Fibroblast of skin of scalp (primary cell): ENCODE results near the gene ITPA. TPM values are rescaled to one million over a fixed set of nuclear protein-coding genes. Genes with fewer than 3 reads are reported as not detected.

Experiments used
- DNase-seq: peaks from one replicate; pipeline ENCODE4 v3.0.0-alpha.2; 2013
- polyA plus RNA-seq, 2 experiments: library from polyadenylated mRNA; unstranded; fragments of 120-200 nt; gene quantifications; one replicate each; pipeline ENCODE4 v1.2.1, GENCODE V29; 2013; ENCODE audit not compliant: insufficient read length in 2 of 2

The ITPA gene
- polyA plus RNA-seq (2013, experiment 1 of 2; ENCODE audit: insufficient read length) = 55.7 TPM
- 47.6 TPM for polyA plus RNA-seq (2013, experiment 2 of 2; ENCODE audit: insufficient read length)

- peak; percentile 52 for DNase-seq
These were observed at the start of gene ITPA for GRCh38 chr20:3209257-3209945. Gene ITPA, plus strand, starts transcription at chr20:3209498. Its CDS starts 54 bp downstream, at chr20:3209552.

- no peak for DNase-seq
These were observed 48.9 kb upstream of the ITPA start for GRCh38 chr20:3160418-3160817.

- no peak for DNase-seq
These were observed 47.8 kb upstream of the ITPA start for GRCh38 chr20:3161316-3162079.

GRCh38 chr20:3162080-3162611, 47.2 kb upstream of the ITPA start:
- no peak for DNase-seq

- no peak for DNase-seq
These were observed 45.9 kb upstream of the ITPA start for GRCh38 chr20:3163099-3164042.

GRCh38 chr20:3164043-3164762, 45.1 kb upstream of the ITPA start:
- DNase-seq = no peak

GRCh38 chr20:3164763-3165410, 44.4 kb upstream of the ITPA start:
- DNase-seq = no peak

- peak; percentile 38 for DNase-seq
These were observed 43.6 kb upstream of the ITPA start for GRCh38 chr20:3165473-3166337.

GRCh38 chr20:3166338-3166912, 42.9 kb upstream of the ITPA start:
- no peak for DNase-seq

GRCh38 chr20:3166913-3167342, 42.4 kb upstream of the ITPA start:
- no peak for DNase-seq

- no peak for DNase-seq
These were observed 41.6 kb upstream of the ITPA start for GRCh38 chr20:3167738-3168078.

- no peak for DNase-seq
These were observed 41.0 kb upstream of the ITPA start for GRCh38 chr20:3168079-3168828.

- DNase-seq = no peak
These were observed 40.3 kb upstream of the ITPA start for GRCh38 chr20:3168829-3169590.

- DNase-seq = no peak
These were observed 37.7 kb upstream of the ITPA start for GRCh38 chr20:3171391-3172125.

GRCh38 chr20:3172126-3172932, 37.0 kb upstream of the ITPA start:
- DNase-seq = no peak

- DNase-seq = peak; percentile 73
These were observed 36.2 kb upstream of the ITPA start, which contains the start of gene LZTS3 for GRCh38 chr20:3172933-3173609. Gene LZTS3, minus strand, starts transcription at chr20:3173549. Its CDS starts 6,386 bp downstream, at chr20:3167163.
